Stimulated activated CD8-positive, alpha-beta memory T cell treated with anti-CD3 and anti-CD28 coated beads, Interleukin-7, amount 100 ng/mL, for 48 hours (primary cell): Measurements from ENCODE around the gene PIF1.

Source experiments
- DNase-seq, 2 donors: peaks; one replicate each; pipeline ENCODE4 v3.0.0-alpha.2; 2020; ENCODE audit warnings: low read depth in 1 of 2; ENCODE audit errors: extremely low read depth in 1 of 2

Gene PIF1

DNA sequence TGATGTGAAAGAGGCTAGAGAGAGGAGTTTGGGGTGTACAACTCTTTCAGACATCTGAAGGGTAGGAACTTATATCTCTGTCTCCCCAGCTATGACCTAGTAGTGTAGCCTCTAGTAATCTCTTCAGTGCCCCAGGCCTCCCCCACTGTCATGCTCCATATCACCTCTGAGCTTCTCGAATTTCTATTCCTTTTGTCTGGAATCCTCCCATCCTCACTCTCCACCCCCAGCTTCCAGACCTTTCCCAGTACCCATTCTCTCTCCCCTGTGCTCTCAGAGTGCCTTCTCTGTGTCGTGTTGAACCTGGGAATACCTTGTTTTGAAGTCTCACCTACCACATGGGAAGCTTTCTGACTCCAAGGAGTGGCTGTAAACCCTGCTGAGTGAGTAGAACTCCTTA lies 46.4 kb downstream of the PIF1 start:
- no peak for DNase-seq

- DNase-seq: no peak
Measured at GRCh38 chr15:64776402-64776786, 49.1 kb downstream of the PIF1 start.

- no peak for DNase-seq
Measured at GRCh38 chr15:64775551-64776401, 49.7 kb downstream of the PIF1 start, which contains the start of gene RBPMS2. Gene RBPMS2 (minus strand): TSS chr15:64775589. CDS start chr15:64775319, 270 bp downstream.

DNA sequence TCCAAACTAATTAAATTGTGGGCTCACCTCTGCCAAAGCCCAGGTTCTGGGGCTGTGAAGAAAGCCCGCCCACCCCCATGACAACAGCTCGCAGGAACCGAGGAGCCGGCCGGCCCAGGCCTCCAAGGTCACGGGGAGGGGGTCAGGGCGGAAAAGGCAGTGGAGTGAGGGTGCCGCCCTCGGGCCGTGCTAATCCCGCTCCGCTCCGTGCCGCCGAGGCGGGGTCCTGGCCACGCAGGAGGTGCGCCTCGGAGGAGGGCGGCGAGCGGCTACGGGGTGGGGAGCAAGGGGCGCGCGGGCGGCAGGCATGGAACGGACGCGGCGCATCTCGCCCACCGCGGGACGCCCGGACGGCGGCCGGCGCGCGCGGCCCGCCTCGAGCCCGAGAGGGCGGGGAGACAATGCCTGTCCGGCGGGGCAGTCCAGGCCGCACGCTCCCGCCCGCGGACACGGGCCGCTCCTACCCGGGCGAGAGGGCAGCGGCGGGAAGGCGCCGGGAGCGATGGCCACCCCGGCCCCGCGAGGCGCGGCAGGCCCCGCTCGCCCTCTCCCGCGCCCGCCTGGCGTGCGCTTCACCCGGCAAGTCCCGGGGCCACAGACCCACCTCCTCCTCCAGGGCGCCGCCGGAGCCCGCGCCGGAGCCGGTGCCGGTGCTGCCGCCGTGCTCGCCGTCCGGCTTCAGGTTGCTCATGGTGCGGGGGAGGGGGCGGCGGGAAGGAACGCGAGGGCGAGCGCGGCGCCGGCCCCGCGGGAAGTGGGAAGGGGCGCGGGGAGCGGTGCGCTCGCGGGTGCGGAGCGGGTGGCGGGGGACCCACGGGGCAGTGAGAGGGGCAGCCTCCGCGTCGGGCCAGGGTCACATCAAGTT lies 50.6 kb downstream of the PIF1 start:
- no peak for DNase-seq

- DNase-seq: no peak
Measured at GRCh38 chr15:64774037-64774628, 51.3 kb downstream of the PIF1 start.

GRCh38 chr15:64773606-64774005 lies 51.8 kb downstream of the PIF1 start:
- no peak for DNase-seq

DNA sequence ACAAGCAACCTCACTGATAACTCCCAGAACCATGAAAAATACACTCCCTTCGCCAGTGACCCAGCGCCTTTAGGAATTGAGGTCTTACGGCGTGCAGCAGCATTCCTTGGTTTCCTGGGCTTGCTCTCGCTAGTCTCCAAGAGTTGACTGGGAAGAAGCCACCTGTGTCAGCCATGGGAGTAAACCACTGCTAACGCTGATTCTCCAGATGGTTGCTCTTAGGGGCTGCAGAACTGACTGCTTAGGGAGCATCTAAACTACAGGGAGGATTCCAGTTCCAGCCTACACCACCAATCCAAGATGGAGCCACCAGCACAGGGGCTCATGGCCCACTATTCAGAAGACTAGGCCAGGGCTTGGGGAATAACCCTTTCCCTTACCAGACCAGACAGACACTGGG lies 52.5 kb downstream of the PIF1 start:
- DNase-seq: no peak

DNA sequence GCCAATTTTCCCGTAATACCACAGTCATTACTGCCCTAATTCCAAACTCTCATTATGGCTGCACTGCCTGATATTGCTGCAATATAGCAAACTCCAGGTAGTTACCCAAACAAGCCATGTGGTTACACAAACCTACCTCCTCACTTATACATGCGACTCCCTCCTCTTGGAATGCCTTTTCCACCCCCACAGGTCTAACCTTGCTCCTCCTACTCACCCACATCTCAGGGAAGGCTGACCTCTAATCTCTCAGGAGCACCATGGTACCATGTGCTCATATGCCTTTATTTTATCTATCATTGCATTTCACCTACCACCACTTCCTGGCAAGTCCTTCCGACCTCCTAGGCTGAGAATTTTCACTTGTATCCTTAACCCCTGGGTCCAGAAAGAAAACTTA lies 53.0 kb downstream of the PIF1 start:
- DNase-seq: no peak

DNA sequence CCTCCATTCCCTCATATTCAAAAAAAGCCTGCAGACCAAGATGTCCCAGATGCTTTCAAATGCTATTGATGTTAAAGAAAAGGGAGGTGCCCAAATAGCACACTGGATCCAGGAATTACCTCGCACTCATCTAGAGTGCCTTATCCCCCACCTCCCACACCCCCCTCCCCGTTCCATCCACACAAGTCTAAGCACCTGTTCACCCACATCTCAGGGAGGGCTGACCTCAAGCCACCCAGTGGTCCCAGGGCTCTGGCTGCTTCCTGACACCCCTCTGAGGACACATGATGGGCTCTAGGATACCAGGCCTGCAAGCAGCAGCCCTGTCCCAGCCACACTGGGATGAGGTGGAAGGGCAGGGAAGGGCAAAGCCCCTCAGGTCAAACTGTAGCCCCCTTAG lies 54.8 kb downstream of the PIF1 start:
- DNase-seq: no peak

- no peak for DNase-seq
Measured at GRCh38 chr15:64767203-64767602, 58.2 kb downstream of the PIF1 start.

DNA sequence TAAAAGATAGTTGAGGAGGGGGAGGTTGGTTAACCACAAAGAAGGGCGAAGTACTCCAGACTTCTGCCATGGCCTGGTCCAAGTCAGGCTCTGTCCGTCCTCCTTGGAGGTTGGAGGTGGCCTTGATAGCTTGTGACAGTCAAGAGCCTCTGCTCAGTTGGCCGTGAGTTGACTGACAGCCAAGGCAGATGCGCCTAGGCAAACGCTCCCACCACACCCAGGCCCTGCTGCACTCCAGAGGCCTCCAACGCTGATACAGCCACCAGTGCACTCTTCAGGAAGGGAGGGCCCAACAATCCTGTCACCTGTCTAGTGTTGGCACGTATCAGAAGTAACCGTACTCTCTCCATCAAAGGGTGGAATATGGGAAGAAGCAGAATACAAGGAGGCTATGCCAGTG lies 59.4 kb downstream of the PIF1 start:
- no peak for DNase-seq
